ENCODE measurements around the gene SPEM2.

Gene SPEM2

GRCh38 chr17:7404737-7405349 lies 20.6 kb upstream of the SPEM2 start:
- no peak for DNase-seq

- DNase-seq = no peak
Observed at GRCh38 chr17:7405350-7406234, 19.8 kb upstream of the SPEM2 start.

- DNase-seq = no peak
Observed at GRCh38 chr17:7406235-7406825, 19.1 kb upstream of the SPEM2 start.

GRCh38 chr17:7407082-7407481 lies 18.3 kb upstream of the SPEM2 start:
- no peak for DNase-seq

GRCh38 chr17:7407485-7408251 lies 17.7 kb upstream of the SPEM2 start, which contains the start of gene NLGN2:
Gene NLGN2 (plus strand): TSS chr17:7407845. CDS start chr17:7408256, 411 bp downstream.
- DNase-seq = no peak

GRCh38 chr17:7408252-7408727 lies 17.1 kb upstream of the SPEM2 start:
- DNase-seq = no peak

- DNase-seq = no peak
Observed at GRCh38 chr17:7408863-7409262, 16.6 kb upstream of the SPEM2 start.

- no peak for DNase-seq
Observed at GRCh38 chr17:7409716-7410115, 15.7 kb upstream of the SPEM2 start.

- DNase-seq = no peak
Observed at GRCh38 chr17:7410634-7411426, 14.6 kb upstream of the SPEM2 start.

GRCh38 chr17:7411427-7411750 lies 14.0 kb upstream of the SPEM2 start:
- no peak for DNase-seq

- no peak for DNase-seq
Observed at GRCh38 chr17:7413346-7413985, 11.9 kb upstream of the SPEM2 start.

- no peak for DNase-seq
Observed at GRCh38 chr17:7414837-7415236, 10.6 kb upstream of the SPEM2 start.

- DNase-seq = no peak
Observed at GRCh38 chr17:7415784-7416183, 9.6 kb upstream of the SPEM2 start.

GRCh38 chr17:7416323-7416722 lies 9.1 kb upstream of the SPEM2 start:
- no peak for DNase-seq

- DNase-seq = no peak
Observed at GRCh38 chr17:7417056-7417655, 8.3 kb upstream of the SPEM2 start.

GRCh38 chr17:7418472-7419152 lies 6.8 kb upstream of the SPEM2 start:
- DNase-seq = no peak

- no peak for DNase-seq
Observed at GRCh38 chr17:7419819-7420610, 5.4 kb upstream of the SPEM2 start, which contains the start of gene SPEM1. Gene SPEM1 (plus strand): TSS chr17:7420324. CDS start chr17:7420385, 61 bp downstream.

- DNase-seq = no peak
Observed at GRCh38 chr17:7421186-7421585, 4.2 kb upstream of the SPEM2 start.

GRCh38 chr17:7423679-7424078 lies 1.7 kb upstream of the SPEM2 start:
- no peak for DNase-seq

GRCh38 chr17:7425756-7426155 lies 340 bp downstream of the SPEM2 start:
- DNase-seq = no peak

All from DMS153 (cell line).